Brain microvascular endothelial cell (primary cell): ENCODE results near the gene C12orf42.

Source experiments
- DNase-seq: peaks from one replicate; pipeline ENCODE4 v3.0.0-alpha.2; 2020
- H3K27ac ChIP-seq: fragments of 250-450 bp; sonication (Bioruptor Pico); 2 replicates; pipeline ENCODE4 v1.5.1; 2020; ENCODE audit warnings: mild to moderate bottlenecking, moderate library complexity
- H3K27me3 ChIP-seq: fragments of 250-450 bp; sonication (Bioruptor Pico); replicated peaks from 2 replicates; pipeline ENCODE4 v1.5.1; 2020; ENCODE audit warnings: mild to moderate bottlenecking
- H3K36me3 ChIP-seq: fragments of 250-450 bp; sonication (Bioruptor Pico); replicated peaks from 2 replicates; pipeline ENCODE4 v1.5.1; 2020; ENCODE audit warnings: mild to moderate bottlenecking
- H3K4me3 ChIP-seq: 2 replicates; pipeline ENCODE4 v1.5.1; 2011; ENCODE audit warnings: low read depth, mild to moderate bottlenecking, control low read depth, low read length, moderate library complexity
- in situ Hi-C: cut with HindIII; loops from 2 replicates; pipeline ENCODE4 v1.10.0; 2017; ENCODE audit warnings: low sequenced_read_pairs, low pct_ligation_motif_present
- TF ChIP-seq, protein P1 (sequence below): IDR thresholded peaks from 2 replicates; pipeline ENCODE4 v1.5.1; 2011; ENCODE audit warnings: low read depth, mild to moderate bottlenecking, moderate library complexity, low read length, control low read depth, inconsistent platforms; ENCODE audit errors: missing control alignments

The C12orf42 gene

DNA sequence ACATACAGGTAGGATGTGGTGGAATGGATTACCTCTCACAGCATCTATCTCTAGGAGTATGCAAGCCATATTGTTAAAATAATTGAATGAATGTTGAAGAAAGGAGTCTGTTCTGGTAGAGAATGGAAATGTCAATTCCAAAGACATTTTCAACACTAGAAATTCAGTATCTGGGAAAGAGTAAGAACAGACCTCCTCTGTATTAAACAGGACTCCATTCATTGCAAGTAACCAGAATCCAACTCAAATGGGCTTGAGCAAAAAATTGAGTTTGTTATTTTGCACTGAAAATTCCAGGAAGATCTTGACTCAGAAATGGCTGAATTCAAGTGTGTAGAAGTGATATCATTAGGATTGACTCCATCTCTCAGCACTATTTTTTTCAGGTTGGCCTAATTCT, 168.1 kb downstream of the C12orf42 start:
- Histone ChIP-seq H3K27me3 (no peaks in the 10 kb centered on the region), H3K27ac (no peak overlapping the region), H3K4me3 (no peak overlapping the region), H3K36me3 (no peaks in the 10 kb centered on the region)
- TF ChIP-seq, protein P1, sequence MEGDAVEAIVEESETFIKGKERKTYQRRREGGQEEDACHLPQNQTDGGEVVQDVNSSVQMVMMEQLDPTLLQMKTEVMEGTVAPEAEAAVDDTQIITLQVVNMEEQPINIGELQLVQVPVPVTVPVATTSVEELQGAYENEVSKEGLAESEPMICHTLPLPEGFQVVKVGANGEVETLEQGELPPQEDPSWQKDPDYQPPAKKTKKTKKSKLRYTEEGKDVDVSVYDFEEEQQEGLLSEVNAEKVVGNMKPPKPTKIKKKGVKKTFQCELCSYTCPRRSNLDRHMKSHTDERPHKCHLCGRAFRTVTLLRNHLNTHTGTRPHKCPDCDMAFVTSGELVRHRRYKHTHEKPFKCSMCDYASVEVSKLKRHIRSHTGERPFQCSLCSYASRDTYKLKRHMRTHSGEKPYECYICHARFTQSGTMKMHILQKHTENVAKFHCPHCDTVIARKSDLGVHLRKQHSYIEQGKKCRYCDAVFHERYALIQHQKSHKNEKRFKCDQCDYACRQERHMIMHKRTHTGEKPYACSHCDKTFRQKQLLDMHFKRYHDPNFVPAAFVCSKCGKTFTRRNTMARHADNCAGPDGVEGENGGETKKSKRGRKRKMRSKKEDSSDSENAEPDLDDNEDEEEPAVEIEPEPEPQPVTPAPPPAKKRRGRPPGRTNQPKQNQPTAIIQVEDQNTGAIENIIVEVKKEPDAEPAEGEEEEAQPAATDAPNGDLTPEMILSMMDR: no peak
- in situ Hi-C loops: no loop called here
- DNase-seq: no peak

DNA sequence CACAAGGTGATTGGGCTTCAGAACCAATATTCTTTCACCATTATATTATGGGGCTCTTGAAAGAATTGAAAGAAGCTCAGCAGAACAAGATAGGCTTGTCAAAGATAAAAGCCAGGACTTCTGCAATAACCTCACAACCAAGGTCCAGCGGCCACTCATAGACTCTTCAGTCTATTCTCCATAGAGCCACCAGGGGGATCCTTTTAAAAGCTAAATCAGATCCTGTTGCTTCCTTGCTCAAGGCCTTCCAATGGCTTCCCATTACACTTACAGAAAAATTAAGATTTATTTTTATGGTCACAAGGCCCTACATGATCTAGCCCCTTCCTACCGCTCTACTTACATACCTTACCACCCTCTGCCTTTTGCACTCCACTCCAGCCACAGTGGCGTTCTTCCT, 169.6 kb downstream of the C12orf42 start:
- Histone ChIP-seq H3K4me3 (no peak overlapping the region), H3K27me3 (no peaks in the 10 kb centered on the region), H3K27ac (no peak overlapping the region), H3K36me3 (no peaks in the 10 kb centered on the region)
- no peak for DNase-seq
- TF ChIP-seq, protein P1: peak; percentile 22
- in situ Hi-C loops: no loop called here

DNA sequence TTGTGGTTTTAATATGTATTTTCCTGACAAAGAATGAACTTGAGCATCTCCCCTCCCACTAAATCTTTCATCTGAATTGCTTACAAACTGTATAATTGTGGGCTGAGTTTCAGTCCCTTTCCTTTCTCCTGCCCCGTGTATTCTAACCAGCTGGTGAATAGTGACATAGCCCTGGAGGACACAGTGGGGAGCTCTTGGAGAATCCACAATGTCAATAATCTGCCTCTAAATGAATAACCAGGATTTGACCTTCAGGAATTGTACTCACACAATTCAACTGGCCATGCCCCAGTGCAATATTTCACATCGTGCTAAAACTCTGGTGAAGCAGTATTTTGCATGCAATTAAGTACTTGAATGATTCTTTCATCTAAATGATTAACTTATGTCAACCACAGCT, 177.2 kb downstream of the C12orf42 start:
- H3K27ac ChIP-seq: no peak overlapping the region
- no peaks in the 10 kb centered on the region for H3K36me3 ChIP-seq
- TF ChIP-seq, protein P1: no peak
- H3K4me3 ChIP-seq: no peak overlapping the region
- no peak for DNase-seq
- in situ Hi-C loops: no loop called here
- H3K27me3 ChIP-seq: no peaks in the 10 kb centered on the region

DNA sequence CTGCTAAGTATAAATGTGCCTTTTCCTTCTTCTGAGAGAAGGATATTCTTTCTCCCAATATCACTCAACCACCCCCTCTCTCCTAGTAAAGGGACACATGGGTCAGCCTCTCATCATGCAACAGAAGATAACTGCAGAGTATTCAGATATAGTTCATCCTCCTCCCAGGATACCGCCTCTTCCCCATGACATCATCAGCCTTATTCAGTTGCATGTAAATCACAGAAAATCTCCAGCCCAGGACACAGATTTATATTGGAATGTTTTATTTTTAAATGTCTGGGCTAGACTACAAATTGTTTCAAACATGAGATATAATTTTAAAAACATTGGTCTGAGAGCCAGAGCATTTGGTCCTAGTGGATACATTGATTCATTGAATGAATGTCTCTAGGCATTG, 178.5 kb downstream of the C12orf42 start:
- no peak overlapping the region for H3K27ac ChIP-seq
- TF ChIP-seq, protein P1: no peak
- no peaks in the 10 kb centered on the region for H3K27me3 ChIP-seq
- in situ Hi-C loops: no loop called here
- no peaks in the 10 kb centered on the region for H3K36me3 ChIP-seq
- no peak for DNase-seq
- H3K4me3 ChIP-seq: no peak overlapping the region

DNA sequence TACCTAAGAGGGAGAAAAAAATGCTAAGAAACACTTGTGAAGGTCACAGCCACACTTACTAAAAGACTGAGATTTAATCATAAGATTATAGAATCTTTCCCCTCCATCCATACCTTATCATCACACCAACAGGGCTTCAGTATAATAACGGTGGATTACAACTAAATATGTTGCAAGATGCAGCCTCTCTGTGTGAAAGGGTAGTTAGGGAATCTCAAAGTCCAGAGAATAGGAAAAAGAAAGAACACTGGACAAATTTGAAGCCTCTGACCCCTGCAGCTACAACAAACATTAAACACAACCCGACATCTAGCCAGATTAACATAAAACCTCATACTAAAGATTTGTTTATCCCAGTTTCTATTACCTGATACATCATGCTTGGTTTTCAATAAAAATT, 181.0 kb downstream of the C12orf42 start:
- Histone ChIP-seq H3K27me3 (no peaks in the 10 kb centered on the region), H3K27ac (no peak overlapping the region), H3K36me3 (no peaks in the 10 kb centered on the region), H3K4me3 (no peak overlapping the region)
- in situ Hi-C loops: no loop called here
- TF ChIP-seq, protein P1: no peak
- DNase-seq: no peak

DNA sequence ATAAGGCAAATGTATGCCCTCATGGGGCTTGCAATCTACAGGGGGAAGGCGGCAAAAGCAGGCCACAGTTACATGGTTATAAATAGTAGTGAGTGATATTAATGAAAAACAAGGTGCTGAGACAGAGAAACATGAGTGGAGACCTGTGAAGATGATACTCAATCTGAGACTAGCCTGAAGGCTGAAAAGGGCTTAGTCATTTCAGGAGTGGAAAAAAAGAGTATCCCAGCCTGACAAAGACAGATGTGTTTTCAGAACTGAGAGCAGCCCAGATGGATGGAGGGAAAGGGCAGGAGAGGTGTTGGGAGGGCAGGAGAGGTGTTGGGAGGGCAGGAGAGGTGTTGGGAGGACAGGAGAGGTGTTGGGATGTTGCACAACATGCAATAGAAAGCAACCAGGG, 181.9 kb downstream of the C12orf42 start:
- no peak for DNase-seq
- TF ChIP-seq, protein P1: no peak
- Histone ChIP-seq H3K4me3 (no peak overlapping the region), H3K27me3 (no peaks in the 10 kb centered on the region), H3K36me3 (no peaks in the 10 kb centered on the region), H3K27ac (no peak overlapping the region)
- in situ Hi-C loops: no loop called here
